ENCODE results near the gene PKD1L1. TPM values are rescaled to one million over a fixed set of nuclear protein-coding genes. Genes with fewer than 3 reads are reported as not detected.

PKD1L1 gene
- polyA plus RNA-seq, 1 donor from 2014 or later = 2.0 TPM

- no peaks in the 10 kb centered on the region for H3K27me3 ChIP-seq (ENCODE audit: insufficient read depth, low read depth, low read length)
- no peak overlapping the region for H2AFZ ChIP-seq (ENCODE audit: low read depth, low read length)
- H3K9ac ChIP-seq (ENCODE audit: low read length) = no peak overlapping the region
- no peaks in the 10 kb centered on the region for H3F3A ChIP-seq (ENCODE audit: insufficient read depth, low read length, poor library complexity, severe bottlenecking)
- TF ChIP-seq EP300 (conservative IDR thresholded peaks at IDR 0.05; ENCODE audit: poor library complexity, severe bottlenecking) (no peak), MXI1 (conservative IDR thresholded peaks at IDR 0.05; ENCODE audit: poor library complexity, severe bottlenecking) (no peak), SMC3 (conservative IDR thresholded peaks at IDR 0.05; ENCODE audit: poor library complexity) (no peak), TAF1 (IDR thresholded peaks at IDR 0.05; ENCODE audit: low read depth) (no peak), REST (IDR thresholded peaks at IDR 0.05; ENCODE audit: borderline replicate concordance) (no peak), POLR2AphosphoS5 (IDR thresholded peaks at IDR 0.05) (no peak)
- no peaks in the 10 kb centered on the region for H3K9me2 ChIP-seq (ENCODE audit: insufficient read depth, low read length)
- no peak overlapping the region for H3K4me3 ChIP-seq (ENCODE audit: low read length)
- H3K9me3 ChIP-seq (ENCODE audit: low read length) = no peaks in the 10 kb centered on the region
- no peaks in the 10 kb centered on the region for H4K20me1 ChIP-seq (ENCODE audit: insufficient read depth)
- H3K36me3 ChIP-seq (ENCODE audit: insufficient read depth, low read length) = no peaks in the 10 kb centered on the region
- no peak overlapping the region for H3K27ac ChIP-seq (ENCODE audit: low read length)
- H3K4me2 ChIP-seq (ENCODE audit: low read length) = no peak overlapping the region
- no peaks in the 10 kb centered on the region for H3K79me2 ChIP-seq (replicated peaks; ENCODE audit: insufficient read depth, low read length)
Measured at GRCh38 chr7:47867286-47867685, 81.0 kb downstream of the PKD1L1 start.

GRCh38 chr7:47866120-47866519 is 82.1 kb downstream of the PKD1L1 start:
- TF ChIP-seq RAD21 (conservative IDR thresholded peaks at IDR 0.05) (no peak), SMC3 (conservative IDR thresholded peaks at IDR 0.05; ENCODE audit: poor library complexity) (no peak), TAF1 (IDR thresholded peaks at IDR 0.05; ENCODE audit: low read depth) (no peak), MXI1 (conservative IDR thresholded peaks at IDR 0.05; ENCODE audit: poor library complexity, severe bottlenecking) (no peak), EZH2 (IDR thresholded peaks at IDR 0.05; ENCODE audit: borderline replicate concordance, insufficient read depth, low read length, poor library complexity, severe bottlenecking) (no peak), REST (IDR thresholded peaks at IDR 0.05; ENCODE audit: borderline replicate concordance) (no peak), POLR2AphosphoS5 (IDR thresholded peaks at IDR 0.05) (no peak), CTCF (IDR thresholded peaks at IDR 0.05; ENCODE audit: poor library complexity, severe bottlenecking) (no peak), EP300 (conservative IDR thresholded peaks at IDR 0.05; ENCODE audit: poor library complexity, severe bottlenecking) (no peak)
- Histone ChIP-seq H3K9me2 (ENCODE audit: insufficient read depth, low read length) (no peaks in the 10 kb centered on the region), H4K20me1 (ENCODE audit: insufficient read depth) (no peaks in the 10 kb centered on the region), H3K9me3 (ENCODE audit: low read length) (no peaks in the 10 kb centered on the region), H2AFZ (ENCODE audit: low read depth, low read length) (no peak overlapping the region), H3K4me2 (ENCODE audit: low read length) (no peak overlapping the region), H3F3A (ENCODE audit: insufficient read depth, low read length, poor library complexity, severe bottlenecking) (no peaks in the 10 kb centered on the region), H3K36me3 (ENCODE audit: insufficient read depth, low read length) (no peaks in the 10 kb centered on the region), H3K27ac (ENCODE audit: low read length) (no peak overlapping the region), H3K4me3 (ENCODE audit: low read length) (no peak overlapping the region), H3K9ac (ENCODE audit: low read length) (no peak overlapping the region), H3K79me2 (replicated peaks; ENCODE audit: insufficient read depth, low read length) (no peaks in the 10 kb centered on the region), H3K27me3 (ENCODE audit: insufficient read depth, low read depth, low read length) (no peaks in the 10 kb centered on the region)

Measured in neural cell (in vitro differentiated cells).